Measurements from ENCODE around the gene PLAC9.

GRCh38 chr10:80172896-80173295, 40.4 kb downstream of the PLAC9 start:
- no peak for TF ChIP-seq CTCF (IDR thresholded peaks at IDR 0.05; ENCODE audit: extremely low read depth in 1 of 2, insufficient read depth in 1 of 2, low read depth in 1 of 2, low read length in 2 of 2)
- no peak for TF ChIP-seq EZH2 (IDR thresholded peaks at IDR 0.05; ENCODE audit: borderline replicate concordance, low read depth, low read length, severe bottlenecking)
